Hepatocyte (in vitro differentiated cells): ENCODE data around the gene RO60. TPM values are rescaled to one million over a fixed set of nuclear protein-coding genes. Genes with fewer than 3 reads are reported as not detected.

Experiments
- DNase-seq: peaks from one replicate; pipeline ENCODE4 v3.0.0-alpha.2; 2016; ENCODE audit warnings: low spot score
- H2AFZ ChIP-seq: fragments of 200-600 bp; sonication (generic); 2 replicates; pipeline ENCODE4 v1.6.0; 2016; ENCODE audit warnings: antibody characterized with exemption, mild to moderate bottlenecking
- H3K27ac ChIP-seq: fragments of 200-600 bp; sonication (generic); 2 replicates; pipeline ENCODE4 v1.5.1; 2016; ENCODE audit warnings: mild to moderate bottlenecking
- H3K27me3 ChIP-seq: fragments of 200-600 bp; sonication (generic); 2 replicates; pipeline ENCODE4 v1.6.1; 2016
- H3K36me3 ChIP-seq: fragments of 200-600 bp; sonication (generic); replicated peaks from 2 replicates; pipeline ENCODE4 v1.5.1; 2016; ENCODE audit warnings: low read depth; ENCODE audit not compliant: insufficient read depth
- H3K4me1 ChIP-seq: fragments of 200-600 bp; sonication (generic); 2 replicates; pipeline ENCODE4 v1.5.1; 2016; ENCODE audit warnings: mild to moderate bottlenecking, moderate library complexity; ENCODE audit not compliant: insufficient read depth
- H3K4me2 ChIP-seq: fragments of 200-600 bp; sonication (generic); 2 replicates; pipeline ENCODE4 v1.6.0; 2016
- H3K4me3 ChIP-seq: fragments of 200-600 bp; sonication (generic); 2 replicates; pipeline ENCODE4 v1.5.1; 2016; ENCODE audit warnings: mild to moderate bottlenecking
- H3K79me2 ChIP-seq: fragments of 200-600 bp; sonication (generic); 2 replicates; pipeline ENCODE4 v1.6.0; 2017; ENCODE audit warnings: mild to moderate bottlenecking
- H3K9me2 ChIP-seq: fragments of 200-600 bp; sonication (generic); replicated peaks from 2 replicates; pipeline ENCODE4 v1.6.0; 2017; ENCODE audit warnings: mild to moderate bottlenecking; ENCODE audit not compliant: insufficient read depth
- H3K9me3 ChIP-seq: fragments of 200-600 bp; sonication (generic); 2 replicates; pipeline ENCODE4 v1.5.1; 2016; ENCODE audit warnings: low read depth, mild to moderate bottlenecking
- H4K20me1 ChIP-seq: fragments of 200-600 bp; sonication (generic); 2 replicates; pipeline ENCODE4 v1.6.0; 2016; ENCODE audit warnings: mild to moderate bottlenecking; ENCODE audit not compliant: insufficient read depth, poor library complexity, severe bottlenecking
- EZH2 ChIP-seq: fragments of 200-600 bp; sonication (generic); IDR thresholded peaks from 2 replicates; pipeline ENCODE4 v1.6.1; 2016; ENCODE audit warnings: antibody characterized with exemption, mild to moderate bottlenecking, borderline replicate concordance
- EZH2phosphoT487 ChIP-seq: fragments of 200-600 bp; sonication (generic); IDR thresholded peaks from one replicate; pipeline ENCODE4 v1.6.1; 2018; ENCODE audit warnings: antibody characterized with exemption, mild to moderate bottlenecking, low read depth, moderate library complexity; ENCODE audit not compliant: unreplicated experiment, severe bottlenecking
- WGBS: methylation state at CpG from one replicate; pipeline ENCODE4 v1.1.6; 2016; ENCODE audit warnings: low lambda C conversion rate; ENCODE audit errors: missing lambda C conversion rate; 5-methylcytosine and 5-hydroxymethylcytosine counted together
- polyA plus RNA-seq: library from polyadenylated mRNA; unstranded; fragments of >200 nt; fragmentation: Nextera tagmentation; extraction: Ambion mirVana; gene quantifications from 2 replicates; pipeline ENCODE4 v1.2.1, GENCODE V29; 2016
- total RNA-seq: library from RNA; depleted of rRNA; stranded (reverse); fragments of >200 nt; gene quantifications from 2 replicates; pipeline ENCODE4 v1.2.3, GENCODE V29; 2014
- TF ChIP-seq, protein P1 (sequence below): fragments of 200-600 bp; sonication (generic); IDR thresholded peaks from 2 replicates; pipeline ENCODE4 v1.5.1; 2016; ENCODE audit warnings: antibody characterized with exemption, mild to moderate bottlenecking; ENCODE audit not compliant: poor library complexity

RO60 gene
- total and polyA plus RNA-seq, 2 experiments from 2014 or later: 89.1 to 89.2 TPM

GRCh38 chr1:193060115-193060403 is 647 bp downstream of the RO60 start:
- peak overlapping the region; percentile 60 for H2AFZ ChIP-seq
- TF ChIP-seq EZH2phosphoT487 (no peak), EZH2 (no peak)
- TF ChIP-seq, protein P1, sequence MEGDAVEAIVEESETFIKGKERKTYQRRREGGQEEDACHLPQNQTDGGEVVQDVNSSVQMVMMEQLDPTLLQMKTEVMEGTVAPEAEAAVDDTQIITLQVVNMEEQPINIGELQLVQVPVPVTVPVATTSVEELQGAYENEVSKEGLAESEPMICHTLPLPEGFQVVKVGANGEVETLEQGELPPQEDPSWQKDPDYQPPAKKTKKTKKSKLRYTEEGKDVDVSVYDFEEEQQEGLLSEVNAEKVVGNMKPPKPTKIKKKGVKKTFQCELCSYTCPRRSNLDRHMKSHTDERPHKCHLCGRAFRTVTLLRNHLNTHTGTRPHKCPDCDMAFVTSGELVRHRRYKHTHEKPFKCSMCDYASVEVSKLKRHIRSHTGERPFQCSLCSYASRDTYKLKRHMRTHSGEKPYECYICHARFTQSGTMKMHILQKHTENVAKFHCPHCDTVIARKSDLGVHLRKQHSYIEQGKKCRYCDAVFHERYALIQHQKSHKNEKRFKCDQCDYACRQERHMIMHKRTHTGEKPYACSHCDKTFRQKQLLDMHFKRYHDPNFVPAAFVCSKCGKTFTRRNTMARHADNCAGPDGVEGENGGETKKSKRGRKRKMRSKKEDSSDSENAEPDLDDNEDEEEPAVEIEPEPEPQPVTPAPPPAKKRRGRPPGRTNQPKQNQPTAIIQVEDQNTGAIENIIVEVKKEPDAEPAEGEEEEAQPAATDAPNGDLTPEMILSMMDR: no peak
- H3K4me3 ChIP-seq: peak overlapping the region; percentile 77
- no peaks in the 10 kb centered on the region for H3K9me2 ChIP-seq
- H3K27me3 ChIP-seq: no peaks in the 10 kb centered on the region
- peak overlapping the region; percentile 93 for H3K27ac ChIP-seq
- H3K9me3 ChIP-seq: no peaks in the 10 kb centered on the region
- H3K36me3 ChIP-seq: no peaks in the 10 kb centered on the region
- peaks cover 14% of the 10 kb centered on the region for H3K4me1 ChIP-seq
- H3K4me2 ChIP-seq: peak overlapping the region; percentile 84
- under 1% methylated on average over 9 of the region's 9 CpGs for WGBS
- no peak for DNase-seq
- H3K79me2 ChIP-seq: peaks cover 82% of the 10 kb centered on the region
- H4K20me1 ChIP-seq: peaks cover 22% of the 10 kb centered on the region

DNA sequence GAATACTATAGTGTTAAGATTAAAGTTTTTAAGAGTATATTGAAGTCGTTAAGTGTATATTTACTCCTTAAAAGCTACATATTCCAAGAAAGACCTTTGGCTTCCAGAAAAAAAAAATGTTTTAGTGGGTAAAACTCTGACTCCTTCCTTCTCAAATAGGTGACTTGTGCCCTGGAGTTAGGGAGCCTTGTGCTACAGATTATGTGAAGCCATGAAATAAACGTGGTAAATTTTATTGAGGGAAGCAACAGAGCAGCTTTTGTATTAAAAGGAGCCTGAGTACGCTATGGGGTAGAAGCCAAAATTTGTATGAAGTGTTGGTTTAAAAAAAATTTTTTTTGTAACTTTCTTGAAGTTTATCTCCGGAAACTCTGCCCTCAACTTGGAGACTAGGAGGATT is 994 bp downstream of the RO60 start:
- DNase-seq: peak; percentile 13
- Histone ChIP-seq H3K79me2 (peaks cover 82% of the 10 kb centered on the region), H3K4me2 (peak overlapping the region; percentile 84), H3K4me3 (peak overlapping the region; percentile 77), H4K20me1 (peaks cover 23% of the 10 kb centered on the region), H2AFZ (peak overlapping the region; percentile 60), H3K9me2 (no peaks in the 10 kb centered on the region), H3K27ac (peak overlapping the region; percentile 93), H3K4me1 (peaks cover 14% of the 10 kb centered on the region), H3K9me3 (no peaks in the 10 kb centered on the region), H3K27me3 (no peaks in the 10 kb centered on the region), H3K36me3 (no peaks in the 10 kb centered on the region)
- TF ChIP-seq, protein P1: no peak
- no peak for TF ChIP-seq EZH2
- TF ChIP-seq EZH2phosphoT487: no peak
- WGBS: 12% methylated on average over 4 of the region's 4 CpGs

DNA sequence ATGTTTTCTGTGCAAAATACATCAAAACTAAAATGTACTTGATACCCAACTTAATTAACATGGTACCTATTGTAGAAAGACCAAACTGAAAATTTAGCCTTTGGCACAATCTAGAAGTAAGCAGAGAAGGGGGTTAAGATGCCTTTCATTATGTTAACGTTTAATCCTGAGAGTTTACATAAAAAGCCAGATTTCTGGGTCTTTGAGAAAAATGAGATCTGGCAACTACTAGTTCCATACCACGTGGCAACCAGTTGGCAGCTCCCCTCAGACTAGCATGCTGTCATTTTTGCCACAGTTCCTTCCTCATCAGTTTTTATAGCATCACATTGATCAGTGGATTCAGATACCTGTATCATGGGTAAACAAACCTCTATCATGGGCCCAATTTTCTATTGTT is 1.5 kb downstream of the RO60 start:
- H3K79me2 ChIP-seq: peaks cover 82% of the 10 kb centered on the region
- peak; percentile 13 for DNase-seq
- H3K4me2 ChIP-seq: peak overlapping the region; percentile 84
- H2AFZ ChIP-seq: no peak overlapping the region
- no peaks in the 10 kb centered on the region for H3K9me3 ChIP-seq
- TF ChIP-seq, protein P1: no peak
- no peak for TF ChIP-seq EZH2phosphoT487
- no peak for TF ChIP-seq EZH2
- peak overlapping the region; percentile 93 for H3K27ac ChIP-seq
- no peaks in the 10 kb centered on the region for H3K9me2 ChIP-seq
- H3K36me3 ChIP-seq: no peaks in the 10 kb centered on the region
- H3K4me3 ChIP-seq: peak overlapping the region; percentile 77
- 16% methylated on average over 2 of the region's 2 CpGs for WGBS
- H4K20me1 ChIP-seq: peaks cover 25% of the 10 kb centered on the region
- no peaks in the 10 kb centered on the region for H3K27me3 ChIP-seq
- peaks cover 14% of the 10 kb centered on the region for H3K4me1 ChIP-seq
